NCI-H2227 (cell line): ENCODE results near the gene HOXB2.
"Not testable (repeated sequence)": the region's sequence is repeated elsewhere in the genome, so short reads cannot be mapped to it uniquely, and the experiment has no call there.

Experiments used
- DNase-seq: peaks from one replicate; lab custom pipeline; 2025; ENCODE audit not compliant: unreplicated experiment; lab: John Stamatoyannopoulos, UW

HOXB2 gene

DNA sequence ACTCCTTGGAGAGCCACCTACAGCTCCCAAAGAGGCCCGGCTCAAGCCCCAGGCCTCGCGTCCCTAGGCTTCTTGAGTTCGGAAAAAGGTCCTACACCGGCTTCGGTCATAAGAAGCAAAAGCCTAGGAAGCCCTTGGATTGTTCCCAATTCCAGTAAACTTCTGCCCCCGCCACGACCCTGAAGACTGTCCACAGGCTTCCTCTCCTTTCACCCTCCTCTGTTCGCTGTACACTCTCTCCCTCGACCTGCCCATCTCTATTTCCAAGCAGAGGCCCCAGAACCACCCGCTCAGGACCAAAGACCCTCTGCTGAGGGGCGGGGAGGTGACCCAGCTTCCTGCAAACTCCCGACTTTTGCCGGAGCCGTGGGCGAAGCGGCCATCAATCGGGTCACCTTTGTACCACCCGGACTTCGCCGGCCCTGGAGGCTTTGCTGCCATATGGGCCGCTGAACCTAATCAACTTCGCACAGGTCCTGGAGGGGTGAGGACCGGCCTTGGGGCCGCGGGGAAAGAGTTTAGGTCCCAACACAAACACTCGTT, 2.7 kb downstream of the HOXB2 start:
- DNase-seq: peak; percentile 67

DNA sequence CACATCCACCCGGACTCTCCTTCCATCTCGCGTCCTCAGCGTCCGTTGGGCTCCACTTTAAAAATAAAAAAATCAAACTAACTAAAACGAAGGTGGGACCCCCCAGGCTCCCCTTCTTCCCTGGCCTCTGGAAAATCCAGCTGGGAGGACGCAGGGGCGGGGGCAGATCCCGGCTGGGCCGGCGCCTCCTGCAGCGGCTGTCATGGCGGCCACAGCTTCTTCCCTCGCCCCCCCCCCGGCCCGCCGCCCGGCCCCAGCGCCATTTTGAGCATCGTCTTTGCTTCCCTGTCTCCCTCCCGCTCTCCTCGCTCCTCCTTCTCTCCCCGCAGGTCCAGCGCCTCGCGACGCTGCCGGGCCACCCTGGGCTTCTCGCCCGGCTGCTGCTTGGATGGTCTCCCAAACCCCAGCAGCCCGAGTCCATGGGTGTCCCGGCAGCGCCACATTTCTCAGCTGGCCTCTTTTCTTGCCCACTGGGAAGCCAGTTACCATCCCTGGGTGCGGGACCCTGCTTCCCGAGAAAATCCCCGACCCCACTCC, 3.3 kb downstream of the HOXB2 start:
- DNase-seq: peak; percentile 72

DNA sequence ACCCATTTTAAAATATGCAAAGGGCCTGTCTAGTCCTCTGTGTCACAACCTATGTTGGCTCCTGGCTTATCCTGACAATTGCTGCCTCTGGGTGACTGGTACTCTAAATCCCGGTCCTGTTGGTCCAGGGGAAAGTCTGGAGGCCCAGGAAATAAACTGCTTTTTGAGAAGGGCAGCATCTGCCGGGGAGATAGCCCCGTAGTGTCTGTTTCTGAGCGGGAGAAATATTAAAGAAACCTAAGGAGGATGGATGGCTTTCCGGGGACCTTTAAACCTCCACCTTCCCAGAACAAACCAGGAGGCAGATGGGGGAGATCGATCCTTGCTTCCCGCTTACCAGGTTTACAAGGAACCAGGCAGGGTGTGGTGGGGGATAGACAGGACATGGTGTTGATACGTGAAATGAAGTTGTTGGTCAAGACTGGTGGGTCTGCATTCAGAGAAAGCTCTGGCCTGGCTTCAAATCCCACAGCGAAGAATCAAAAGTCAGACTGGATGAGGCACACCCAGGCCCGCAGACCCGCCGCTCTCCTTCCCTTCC, 3.8 kb downstream of the HOXB2 start:
- peak; percentile 51 for DNase-seq

DNA sequence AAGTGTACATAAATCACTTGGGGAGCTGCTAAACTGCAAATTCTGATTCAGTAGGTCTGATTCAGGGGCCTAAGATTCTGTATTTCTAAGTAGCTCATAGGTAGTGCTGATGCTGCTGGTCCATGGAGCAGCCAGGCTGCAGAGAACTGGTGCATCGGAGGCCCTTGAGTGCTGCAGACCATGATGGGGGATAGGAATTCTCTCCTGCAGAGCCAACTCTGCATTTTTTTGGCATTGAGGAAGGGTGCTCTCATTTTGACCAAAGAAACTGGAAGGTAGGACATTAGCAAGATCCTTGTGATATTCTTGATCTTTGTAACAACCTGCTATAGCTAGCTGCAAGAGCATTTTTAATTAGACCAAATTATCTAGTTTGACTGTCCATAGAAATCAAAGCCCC, 4.7 kb downstream of the HOXB2 start:
- no peak for DNase-seq

DNA sequence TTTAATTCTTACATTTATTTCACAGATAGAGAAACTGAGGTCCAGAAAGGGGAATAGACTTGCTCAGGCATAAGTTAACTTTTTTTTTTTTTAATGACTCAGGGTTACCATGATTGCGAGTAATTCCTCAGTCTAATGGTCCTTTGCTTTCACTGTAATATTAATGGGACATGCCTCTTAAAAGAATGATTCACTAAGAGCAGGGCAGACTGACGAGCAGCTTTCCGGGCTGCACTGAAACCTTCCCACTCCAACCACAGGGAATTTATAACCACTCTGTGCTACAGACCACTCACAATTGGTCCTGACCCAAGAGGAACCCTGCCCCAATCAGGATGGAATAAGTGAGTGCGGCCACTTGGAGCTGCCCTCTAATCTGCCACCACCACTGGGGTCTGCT, 5.7 kb downstream of the HOXB2 start:
- no peak for DNase-seq

DNA sequence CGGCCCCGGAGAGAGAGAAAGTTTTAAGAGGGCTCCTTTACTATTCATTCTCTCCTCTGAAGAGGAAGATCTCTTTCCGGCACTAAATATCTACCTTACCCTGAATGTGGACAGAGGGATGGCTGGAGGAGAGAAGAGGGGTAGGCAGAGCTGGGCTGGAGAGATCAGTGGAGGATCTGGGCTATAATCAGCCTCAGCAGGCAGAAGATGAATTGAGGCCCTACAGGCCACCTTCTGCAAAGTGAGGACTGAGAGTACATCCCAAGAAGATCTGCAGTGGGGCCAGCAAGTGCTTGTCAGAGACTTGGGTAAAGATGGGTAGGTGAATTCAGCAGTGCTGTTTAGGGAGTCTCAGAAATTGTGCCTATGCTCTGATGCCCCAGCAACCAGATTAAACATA, 7.6 kb downstream of the HOXB2 start:
- no peak for DNase-seq

DNA sequence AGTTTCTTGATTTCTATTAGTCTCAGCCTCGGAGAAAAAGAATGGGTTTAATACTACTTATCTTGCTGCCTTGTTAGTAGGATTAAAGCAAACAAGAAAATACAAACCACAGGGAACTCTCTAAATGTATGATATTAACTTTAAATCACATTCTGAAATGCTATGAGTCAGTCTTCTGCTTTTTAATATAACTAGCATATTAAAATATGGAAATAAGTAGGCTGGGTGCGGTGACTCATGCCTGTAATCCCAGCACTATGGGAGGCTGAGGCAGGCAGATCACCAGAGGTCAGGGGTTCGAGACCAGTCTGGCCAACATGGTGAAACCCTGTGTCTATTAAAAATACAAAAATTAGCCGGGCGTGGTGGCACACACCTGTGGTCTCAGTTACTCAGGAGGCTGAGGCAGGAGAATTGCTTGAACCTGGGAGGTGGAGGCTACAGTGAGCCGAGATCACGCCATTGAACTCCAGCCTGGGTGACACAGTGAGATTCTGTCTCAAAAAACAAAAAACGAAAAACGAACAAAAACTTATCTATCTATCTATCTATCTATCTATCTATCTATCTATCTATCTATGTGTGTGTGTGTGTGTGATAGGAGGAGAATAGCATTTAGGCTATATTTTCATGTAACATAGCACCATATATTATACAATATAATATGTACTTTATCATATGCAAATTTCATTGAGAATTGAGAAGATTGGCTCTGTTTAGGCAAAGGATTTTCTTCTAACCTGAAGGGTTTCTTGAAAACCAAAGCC, 8.9 kb downstream of the HOXB2 start:
- DNase-seq: not testable (repeated sequence)

DNA sequence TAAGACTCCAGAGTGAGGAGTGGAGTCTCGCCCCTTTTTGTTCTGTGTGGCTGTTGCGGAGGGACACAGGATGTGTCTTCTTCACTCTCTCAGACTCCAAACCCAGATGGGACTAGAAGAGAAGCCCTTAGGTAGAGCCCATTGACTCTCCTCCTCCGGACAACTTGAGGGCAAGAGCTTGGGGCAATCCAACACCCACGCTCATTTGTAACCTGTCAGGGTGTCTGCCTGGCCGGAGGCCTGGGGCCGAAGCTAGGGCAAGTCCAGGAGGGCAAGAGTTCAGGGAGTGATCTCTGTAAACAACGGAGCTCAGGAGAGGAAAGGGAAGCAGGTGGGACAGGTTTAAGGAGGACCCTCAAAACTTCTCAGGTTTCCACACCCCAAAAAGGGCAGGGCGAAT, 12.6 kb downstream of the HOXB2 start:
- DNase-seq: no peak

DNA sequence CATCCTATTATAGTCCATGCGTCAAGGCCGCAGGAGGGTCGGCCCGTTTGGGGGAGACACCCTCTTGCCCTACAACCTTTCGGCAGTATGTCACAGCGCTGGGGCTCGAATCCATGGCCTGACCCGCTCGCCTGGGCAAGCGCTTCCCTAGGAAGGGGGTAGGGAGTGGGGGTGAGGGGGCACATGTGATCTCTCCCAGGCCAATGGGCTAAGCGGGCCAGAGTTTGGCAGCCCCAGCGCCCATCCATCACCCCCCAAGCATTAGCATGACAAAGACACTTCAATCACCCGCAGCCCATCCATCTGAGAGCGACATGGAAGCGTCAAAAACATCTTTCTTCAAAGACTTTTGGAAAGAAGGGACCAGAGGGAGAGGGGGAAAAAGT, 14.0 kb downstream of the HOXB2 start, which contains the start of gene HOXB1:
Gene HOXB1, minus strand, starts transcription at position 125 of the 386 bp plus-strand sequence. Its CDS starts 107 bp downstream, at position 18.
- DNase-seq: no peak

DNA sequence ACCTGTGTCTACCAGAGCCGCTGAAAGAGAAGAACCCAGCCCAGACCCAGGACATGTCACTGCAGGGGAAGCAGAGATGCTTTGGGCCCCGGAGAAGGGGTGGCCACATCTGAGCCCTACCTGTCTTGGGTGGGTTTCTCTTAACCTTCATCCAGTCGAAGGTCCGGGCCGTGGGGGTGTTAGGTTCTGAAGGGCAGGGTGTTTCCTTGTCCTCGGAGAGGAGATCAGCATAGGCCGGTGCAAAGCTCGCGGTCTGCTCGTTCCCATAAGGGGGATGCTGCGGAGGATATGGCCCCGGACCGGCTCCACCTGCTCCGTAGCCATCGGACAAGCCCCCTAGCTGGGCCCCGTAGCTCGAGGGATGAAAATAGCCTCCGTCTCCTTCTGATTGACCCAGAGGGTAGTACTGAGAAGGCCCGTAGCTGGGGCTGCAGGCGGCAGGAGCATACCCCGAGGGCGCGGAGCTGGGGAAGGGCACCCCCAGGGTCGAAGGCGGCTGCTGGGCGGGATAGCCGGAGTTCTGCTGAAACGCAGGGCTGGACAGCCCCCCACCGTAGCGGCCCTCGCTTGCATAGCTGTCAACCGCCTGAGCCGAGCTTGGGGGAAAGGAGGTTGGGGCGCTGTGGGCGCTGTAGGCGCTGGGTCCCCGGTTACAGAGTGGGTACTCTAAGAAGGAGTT, 14.6 kb downstream of the HOXB2 start:
- DNase-seq: no peak

DNA sequence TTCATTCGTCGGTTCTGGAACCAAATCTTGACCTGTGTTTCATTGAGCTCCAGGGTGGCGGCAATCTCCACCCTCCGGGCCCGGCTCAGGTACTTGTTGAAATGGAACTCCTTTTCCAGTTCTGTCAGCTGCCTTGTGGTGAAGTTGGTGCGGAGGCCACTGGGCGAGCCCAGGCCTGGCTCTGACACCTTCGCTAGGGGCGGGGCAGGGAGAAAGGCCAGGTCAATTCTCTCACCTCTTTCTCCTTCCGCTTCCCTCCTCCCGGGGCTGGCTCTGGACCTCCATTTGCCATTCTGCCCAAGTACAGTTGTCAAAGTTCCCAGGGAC, 15.3 kb downstream of the HOXB2 start:
- no peak for DNase-seq

DNA sequence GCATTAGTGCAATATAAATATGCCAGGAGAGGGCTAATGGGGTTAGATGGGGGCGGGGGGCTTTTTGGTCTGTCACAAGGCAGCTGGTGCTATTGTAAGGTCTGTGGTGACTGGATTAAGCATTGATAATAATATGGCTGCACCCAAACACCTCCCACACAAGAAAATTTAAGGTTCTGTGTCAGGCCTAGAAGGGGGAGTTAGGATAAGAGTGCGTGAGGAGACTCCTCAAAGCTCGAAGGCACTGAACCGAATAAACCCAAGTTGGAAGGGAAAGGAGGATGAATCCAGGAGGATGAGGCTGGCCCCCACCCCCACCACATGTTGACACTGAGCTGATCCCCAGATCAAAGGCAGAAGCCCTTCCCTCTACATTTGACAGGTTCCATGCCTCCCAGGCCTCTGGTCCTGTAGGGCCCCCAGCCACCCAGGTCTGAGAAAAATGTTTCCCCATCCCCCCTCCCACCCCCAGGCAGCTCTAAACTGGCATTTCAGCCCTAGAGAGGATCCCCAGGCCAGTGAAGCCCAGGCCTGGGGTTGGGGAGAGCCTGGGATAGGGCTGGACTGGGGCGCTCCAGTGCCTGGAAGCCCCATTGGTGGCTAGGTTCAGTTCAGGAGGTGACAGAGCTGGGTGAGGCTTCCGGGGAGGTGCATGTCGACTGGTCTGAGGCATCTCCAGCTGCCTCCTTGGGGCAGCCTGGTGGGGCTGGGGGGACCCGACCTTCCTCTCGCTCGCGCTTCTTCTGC, 15.8 kb downstream of the HOXB2 start:
- no peak for DNase-seq

DNA sequence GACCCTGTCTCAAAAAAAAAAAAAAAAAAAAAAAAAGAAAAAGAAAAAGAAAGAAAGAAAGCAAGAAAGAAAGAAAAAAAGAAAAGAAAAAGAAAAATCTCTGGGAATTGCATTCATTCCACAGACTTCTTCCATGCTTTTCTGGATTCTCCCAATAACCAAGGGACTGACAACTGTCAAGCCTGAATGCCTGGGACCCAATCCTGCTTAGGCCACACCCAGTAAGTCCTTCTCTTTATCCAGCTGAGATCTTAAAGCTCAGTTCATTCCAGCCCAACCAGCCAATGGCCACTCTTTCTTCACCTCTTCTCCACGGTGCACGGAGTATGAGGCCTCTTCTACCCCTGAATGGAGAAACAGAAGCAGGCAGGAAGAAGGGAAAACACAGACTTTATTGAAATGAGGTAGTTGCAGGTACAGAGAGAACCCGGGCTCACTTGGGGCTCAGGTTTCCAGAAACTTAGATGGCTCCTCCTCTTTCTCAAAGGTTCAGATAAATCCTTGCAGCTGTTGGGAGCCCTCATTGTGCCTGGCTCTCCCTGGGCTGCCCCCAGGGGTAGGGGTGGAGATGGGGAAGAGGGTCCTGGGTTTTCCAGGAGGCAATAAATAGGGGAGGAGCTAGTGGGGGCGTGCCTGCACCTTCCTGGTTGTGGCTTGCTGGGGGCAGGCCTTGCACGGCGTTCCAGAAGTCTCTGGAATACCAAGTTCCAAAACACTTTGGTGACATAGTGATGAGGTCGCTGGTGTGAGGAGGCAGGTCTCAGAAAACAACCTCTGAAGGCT, 16.6 kb downstream of the HOXB2 start:
- no peak for DNase-seq

DNA sequence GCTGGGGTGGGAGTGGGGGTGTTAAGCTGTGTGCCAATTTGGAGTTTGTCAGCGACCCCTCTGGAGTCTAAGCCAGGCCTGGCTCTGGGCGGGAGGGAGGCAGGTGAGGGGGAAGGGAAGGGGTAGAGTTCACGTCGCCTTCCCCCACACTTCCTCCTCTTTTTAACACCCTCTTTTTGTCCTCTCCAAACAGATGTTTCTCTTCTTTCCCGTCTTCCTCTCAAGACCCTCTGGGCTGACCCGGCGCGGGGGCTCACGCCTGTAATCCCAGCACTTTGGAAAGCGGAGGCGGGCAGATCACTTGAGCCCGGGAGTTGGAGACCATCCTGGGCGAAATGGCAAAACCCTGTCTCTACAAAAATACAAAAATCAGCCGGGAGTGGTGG, 17.4 kb downstream of the HOXB2 start:
- DNase-seq: no peak

DNA sequence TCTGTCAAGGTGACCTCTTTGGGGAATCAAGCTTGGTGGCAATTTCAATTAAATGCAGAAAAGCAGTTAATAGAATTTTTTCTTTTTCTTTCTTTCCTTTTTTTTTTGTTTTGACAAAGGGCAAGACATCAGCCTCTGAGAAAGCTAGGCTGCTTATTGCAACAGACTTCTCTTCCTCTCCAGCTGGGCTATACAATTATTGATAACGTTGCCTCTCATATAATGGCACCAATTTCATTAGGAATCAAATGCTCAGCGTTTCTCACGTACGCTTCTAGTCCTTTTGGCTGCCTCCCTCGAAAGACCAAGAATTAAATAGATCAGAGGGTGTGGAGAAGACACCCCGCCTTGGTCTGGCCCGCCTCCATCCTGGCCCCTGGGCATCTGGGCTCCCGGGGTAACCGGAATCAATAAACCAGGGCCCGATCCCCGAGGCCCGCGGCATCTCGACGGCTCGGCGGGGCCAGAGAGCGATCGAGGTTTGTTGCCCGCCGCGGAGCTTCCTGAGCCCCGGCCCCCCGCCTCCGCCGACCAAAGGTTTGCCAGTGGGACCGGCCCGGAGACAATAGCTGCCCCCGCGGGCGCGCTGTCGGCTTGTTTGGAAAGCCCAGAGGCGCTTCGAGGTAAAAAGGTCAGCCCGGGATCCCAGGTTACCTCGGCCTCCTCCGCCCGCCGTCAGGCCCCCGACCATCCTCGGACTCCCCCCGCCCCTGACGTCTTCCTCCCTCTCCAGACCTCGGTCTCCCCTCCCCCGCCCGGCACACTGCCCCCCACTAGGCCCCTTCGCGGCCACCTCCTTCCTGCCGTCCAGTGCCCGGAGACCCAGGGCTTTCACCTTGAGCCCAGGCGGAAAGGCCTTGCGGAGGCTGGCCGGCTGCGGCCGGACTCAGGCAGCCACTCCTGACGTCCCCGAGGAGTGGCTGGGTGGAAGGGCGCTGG, 18.0 kb downstream of the HOXB2 start:
- no peak for DNase-seq

DNA sequence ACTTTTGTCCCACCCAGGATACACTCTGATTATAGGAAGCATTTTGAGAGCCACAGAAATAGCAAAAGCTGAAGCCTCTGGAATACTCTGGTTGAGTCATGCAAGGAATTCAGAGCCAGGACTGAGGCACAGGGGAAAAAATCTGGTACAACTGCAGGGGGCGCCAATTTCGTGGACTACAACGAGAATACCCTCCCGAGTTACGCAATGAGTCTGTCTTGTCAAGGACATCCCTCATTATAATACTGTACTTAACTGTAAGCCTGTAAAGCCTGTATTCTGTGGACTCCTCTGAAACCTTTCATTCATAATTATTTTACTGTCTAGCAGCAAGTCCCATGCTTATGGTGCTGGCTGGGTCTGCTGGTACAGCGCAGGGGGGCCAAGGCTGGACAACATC, 21.9 kb downstream of the HOXB2 start:
- no peak for DNase-seq

DNA sequence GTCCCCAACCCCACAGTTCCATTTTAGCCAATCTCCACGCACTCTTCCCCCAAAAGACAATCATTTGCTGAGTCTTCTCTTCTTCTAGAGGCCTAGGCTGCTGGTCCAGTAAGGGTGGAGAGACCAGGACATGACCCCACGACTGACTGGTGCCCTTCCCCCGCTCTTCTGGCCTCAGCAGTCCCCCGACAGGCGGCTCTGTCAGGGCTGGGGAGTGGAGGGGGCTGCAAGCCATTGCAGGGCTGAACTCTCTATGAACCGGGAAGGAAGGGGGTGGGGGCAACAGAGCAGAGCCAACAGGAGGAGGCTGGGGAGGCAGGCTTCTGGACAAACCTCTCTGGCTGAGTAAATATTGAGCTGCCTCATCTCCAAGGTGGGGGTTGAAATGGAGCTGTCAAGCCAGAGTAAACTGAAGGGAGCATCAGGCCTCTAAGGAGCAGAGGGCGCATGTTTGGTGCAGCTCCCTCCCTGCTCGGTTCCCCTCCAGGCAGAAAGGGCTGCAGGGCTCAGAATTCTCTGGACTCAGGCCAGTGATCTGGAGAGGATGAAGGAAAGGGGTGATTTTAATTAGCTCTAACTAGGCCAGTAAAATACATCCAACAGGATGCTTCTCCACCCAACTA, 22.8 kb downstream of the HOXB2 start:
- peak; percentile 30 for DNase-seq

DNA sequence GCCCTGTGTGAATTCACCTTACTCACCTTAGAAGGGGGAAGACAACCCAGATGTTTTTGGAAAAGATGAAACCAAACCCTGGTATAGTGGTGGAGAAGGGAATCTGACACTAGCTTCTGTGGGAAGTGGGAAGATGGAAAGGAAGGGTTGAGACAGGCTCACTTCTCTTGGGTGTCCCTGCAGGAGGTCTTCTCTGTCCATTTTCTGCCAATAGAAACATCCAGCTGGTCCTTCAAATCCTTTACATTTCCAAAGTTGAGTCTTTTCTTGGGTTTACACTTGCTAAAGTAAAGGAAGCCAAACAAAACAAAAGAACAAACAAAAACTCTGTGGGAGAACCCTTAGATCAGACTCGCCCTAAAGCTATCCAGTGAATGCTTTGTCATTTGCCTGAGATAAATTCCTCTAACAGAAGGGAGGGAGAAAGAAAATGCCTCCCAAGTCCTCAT, 24.3 kb downstream of the HOXB2 start:
- DNase-seq: no peak

DNA sequence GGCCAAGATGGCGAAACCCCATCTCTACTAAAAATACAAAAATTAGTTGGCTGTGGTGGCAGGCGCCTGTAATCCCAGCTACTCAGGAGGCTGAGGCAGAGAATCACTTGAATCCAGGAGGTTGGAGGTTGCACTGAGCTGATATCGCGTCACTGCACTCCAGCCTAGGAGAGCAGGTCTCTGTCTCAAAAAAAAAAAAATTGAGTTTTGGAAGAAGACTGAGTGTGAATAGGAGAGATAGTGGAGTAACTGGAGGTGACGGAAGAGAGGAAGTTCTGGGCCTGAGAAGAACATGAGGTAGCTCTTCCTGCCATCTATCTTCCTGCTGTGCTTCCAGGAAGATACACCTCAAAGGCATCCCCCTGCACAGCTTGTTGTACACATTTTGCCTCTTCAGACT, 25.5 kb downstream of the HOXB2 start:
- DNase-seq: no peak
